Measurements from ENCODE around the gene SMOC2. TPM values are rescaled to one million over a fixed set of nuclear protein-coding genes. Genes with fewer than 3 reads are reported as not detected.

SMOC2 gene
- total RNA-seq, 1 experiment from 2014 or later = 2.1 TPM

GRCh38 chr6:168418711-168419121 is 22.3 kb upstream of the SMOC2 start:
- Histone ChIP-seq H2BK5ac (ENCODE audit: insufficient read length, low read length) (no peak overlapping the region), H4K20me1 (ENCODE audit: control insufficient read depth, insufficient read depth, insufficient read length) (no peaks in the 10 kb centered on the region), H4K91ac (ENCODE audit: insufficient read length, low read depth, low read length) (no peak overlapping the region), H3K4ac (ENCODE audit: low read depth, low read length) (no peak overlapping the region), H2BK120ac (ENCODE audit: low read depth, low read length, poor library complexity, severe bottlenecking) (no peak overlapping the region), H3K9me3 (ENCODE audit: control insufficient read depth, low read depth, low read length) (no peaks in the 10 kb centered on the region), H3K27me3 (ENCODE audit: insufficient read depth, low read length) (no peaks in the 10 kb centered on the region), H3K9ac (ENCODE audit: extremely low read depth, insufficient read length, low read length) (no peak overlapping the region), H3K79me1 (ENCODE audit: insufficient read depth, low read depth, low read length, poor library complexity, severe bottlenecking) (no peaks in the 10 kb centered on the region), H3K23ac (ENCODE audit: insufficient read length, low read depth, low read length) (no peak overlapping the region), H3K56ac (ENCODE audit: insufficient read length, low read depth, low read length) (no peak overlapping the region), H3T11ph (ENCODE audit: low read length) (no peak overlapping the region), H3K18ac (ENCODE audit: insufficient read length, low read depth, low read length) (no peak overlapping the region), H2AK5ac (ENCODE audit: insufficient read length, low read length) (no peak overlapping the region), H4K8ac (replicated peaks; ENCODE audit: insufficient read length, low read depth, low read length) (peak overlapping the region; percentile 45), H2BK15ac (ENCODE audit: low read depth, low read length) (no peak overlapping the region), H3K4me1 (ENCODE audit: insufficient read depth, low read length) (no peaks in the 10 kb centered on the region), H3K23me2 (ENCODE audit: insufficient read length, low read depth, low read length, poor library complexity, severe bottlenecking) (no peaks in the 10 kb centered on the region), H3K4me2 (ENCODE audit: insufficient read depth, insufficient read length, low read length) (no peak overlapping the region), H2BK20ac (ENCODE audit: low read depth, low read length, poor library complexity, severe bottlenecking) (no peak overlapping the region), H3K14ac (ENCODE audit: insufficient read depth, low read length) (no peak overlapping the region), H4K5ac (ENCODE audit: insufficient read length, low read depth, low read length) (no peak overlapping the region), H3K79me2 (ENCODE audit: insufficient read depth, low read length) (no peaks in the 10 kb centered on the region), H2BK12ac (ENCODE audit: insufficient read length, low read depth, low read length) (no peak overlapping the region), H3K27ac (ENCODE audit: insufficient read length, low read depth, low read length) (no peak overlapping the region), H2AFZ (ENCODE audit: low read length) (no peak overlapping the region)
- no peak for DNase-seq
- H3K36me3 Mint-ChIP-seq (ENCODE audit: insufficient read depth in 1 of 3, low read depth in 3 of 3) = no peaks in the 10 kb centered on the region
- H3K4me1 Mint-ChIP-seq = peaks cover 6 to 17% of the 10 kb centered on the region in 2 experiments
- H3K4me3 Mint-ChIP-seq = no peak overlapping the region
- no CpG with 5 or more reads among the region's 7 CpGs for WGBS (ENCODE audit: extremely low coverage, insufficient read length, low lambda C conversion rate)
- no peak for TF ChIP-seq CTCF (conservative IDR thresholded peaks at IDR 0.05)
- H3K9me3 Mint-ChIP-seq = no peaks in the 10 kb centered on the region
- no peak overlapping the region; a peak in 1 of 7 replicates for H3K27ac Mint-ChIP-seq
- H3K27me3 Mint-ChIP-seq (ENCODE audit: low read depth) = peaks cover 4% of the 10 kb centered on the region
